ENCODE results near the gene VAMP2.

VAMP2 gene

GRCh38 chr17:8162233-8162996, at the start of gene VAMP2:
Gene VAMP2, minus strand, starts transcription at chr17:8162948. Its CDS starts 69 bp downstream, at chr17:8162879.
- Mint-ChIP-seq H3K27me3 (no peaks in the 10 kb centered on the region), H3K4me3 (peak within 1 kb of the TSS; percentile 85), H3K27ac (peak within 1 kb of the TSS; percentile 95), H3K36me3 (ENCODE audit: low read depth) (peaks cover 23% of the 10 kb centered on the region), H3K9me3 (no peaks in the 10 kb centered on the region), H3K4me1 (peaks cover 65% of the 10 kb centered on the region)
- DNase-seq (peak; percentile 84), ATAC-seq (peak; percentile 29)

- no peak for ATAC-seq
- Mint-ChIP-seq H3K36me3 (ENCODE audit: low read depth) (peaks cover 28% of the 10 kb centered on the region), H3K27ac (peak overlapping the region; percentile 98), H3K4me3 (peak overlapping the region; percentile 99), H3K27me3 (no peaks in the 10 kb centered on the region), H3K4me1 (peaks cover 24% of the 10 kb centered on the region), H3K9me3 (no peaks in the 10 kb centered on the region)
- DNase-seq, result no peak
Measured at GRCh38 chr17:8210761-8211458, 48.2 kb upstream of the VAMP2 start.

- Mint-ChIP-seq H3K9me3 (no peaks in the 10 kb centered on the region), H3K27me3 (no peaks in the 10 kb centered on the region), H3K36me3 (ENCODE audit: low read depth) (peaks cover 36% of the 10 kb centered on the region), H3K4me3 (peak within 1 kb of the TSS; percentile 99), H3K4me1 (peaks cover 24% of the 10 kb centered on the region), H3K27ac (peak within 1 kb of the TSS; percentile 98)
- DNase-seq (peak; percentile 93), ATAC-seq (peak; percentile 96)
Measured at GRCh38 chr17:8209907-8210760, 47.4 kb upstream of the VAMP2 start, which contains the start of gene AURKB. Gene AURKB, minus strand, starts transcription at chr17:8210575. Its CDS starts 351 bp downstream, at chr17:8210224.

GRCh38 chr17:8206536-8206935, 43.8 kb upstream of the VAMP2 start:
- H3K36me3 Mint-ChIP-seq (ENCODE audit: low read depth), result peaks cover 55% of the 10 kb centered on the region
- ATAC-seq, result no peak
- H3K27me3 Mint-ChIP-seq, result no peaks in the 10 kb centered on the region
- H3K9me3 Mint-ChIP-seq, result no peaks in the 10 kb centered on the region
- no peak overlapping the region for H3K4me3 Mint-ChIP-seq
- no peak overlapping the region for H3K27ac Mint-ChIP-seq
- DNase-seq, result no peak
- peaks cover 24% of the 10 kb centered on the region for H3K4me1 Mint-ChIP-seq

- ATAC-seq (no peak), DNase-seq (no peak)
- H3K36me3 Mint-ChIP-seq (ENCODE audit: low read depth), result peaks cover 59% of the 10 kb centered on the region
- H3K4me1 Mint-ChIP-seq, result peaks cover 20% of the 10 kb centered on the region
- H3K27me3 Mint-ChIP-seq, result peaks cover 2% of the 10 kb centered on the region
- no peaks in the 10 kb centered on the region for H3K9me3 Mint-ChIP-seq
- no peak overlapping the region for H3K4me3 Mint-ChIP-seq
- peak overlapping the region; percentile 59 for H3K27ac Mint-ChIP-seq
Measured at GRCh38 chr17:8204761-8205555, 42.2 kb upstream of the VAMP2 start.

- Mint-ChIP-seq H3K9me3 (no peaks in the 10 kb centered on the region), H3K4me1 (peaks cover 22% of the 10 kb centered on the region), H3K4me3 (no peak overlapping the region), H3K36me3 (ENCODE audit: low read depth) (no peaks in the 10 kb centered on the region), H3K27ac (no peak overlapping the region), H3K27me3 (no peaks in the 10 kb centered on the region)
- ATAC-seq, result peak; percentile 6
- peak; percentile 57 for DNase-seq
Measured at GRCh38 chr17:8192070-8192815, 29.5 kb upstream of the VAMP2 start.

GRCh38 chr17:8190506-8190905, 27.8 kb upstream of the VAMP2 start:
- Mint-ChIP-seq H3K27me3 (no peaks in the 10 kb centered on the region), H3K4me1 (peaks cover 14% of the 10 kb centered on the region), H3K27ac (peak overlapping the region; percentile 88)

GRCh38 chr17:8189711-8190477, 27.1 kb upstream of the VAMP2 start, which contains the start of gene BORCS6:
Gene BORCS6, minus strand, starts transcription at chr17:8190180. Its CDS starts 40 bp downstream, at chr17:8190140.
- Mint-ChIP-seq H3K4me3 (no peak within 1 kb of the TSS), H3K27me3 (no peaks in the 10 kb centered on the region), H3K27ac (peak within 1 kb of the TSS; percentile 88), H3K36me3 (ENCODE audit: low read depth) (no peaks in the 10 kb centered on the region), H3K9me3 (no peaks in the 10 kb centered on the region), H3K4me1 (peaks cover 14% of the 10 kb centered on the region)
- ATAC-seq (peak; percentile 45), DNase-seq (peak; percentile 93)

More at GRCh38 chr17:8190506-8190905, 27.8 kb upstream of the VAMP2 start:
- Mint-ChIP-seq H3K9me3 (no peaks in the 10 kb centered on the region), H3K36me3 (ENCODE audit: low read depth) (no peaks in the 10 kb centered on the region), H3K4me3 (no peak overlapping the region)
- no peak for ATAC-seq
- DNase-seq, result no peak

- Mint-ChIP-seq H3K9me3 (no peaks in the 10 kb centered on the region), H3K4me3 (no peak overlapping the region), H3K36me3 (ENCODE audit: low read depth) (no peaks in the 10 kb centered on the region), H3K27me3 (no peaks in the 10 kb centered on the region), H3K4me1 (peaks cover 17% of the 10 kb centered on the region), H3K27ac (no peak overlapping the region)
- no peak for ATAC-seq
- peak; percentile 34 for DNase-seq
Measured at GRCh38 chr17:8189041-8189710, 26.4 kb upstream of the VAMP2 start.

- Mint-ChIP-seq H3K9me3 (no peaks in the 10 kb centered on the region), H3K4me1 (peaks cover 17% of the 10 kb centered on the region), H3K4me3 (no peak overlapping the region), H3K27me3 (no peaks in the 10 kb centered on the region), H3K27ac (no peak overlapping the region), H3K36me3 (ENCODE audit: low read depth) (no peaks in the 10 kb centered on the region)
- no peak for ATAC-seq
- DNase-seq, result peak; percentile 26
Measured at GRCh38 chr17:8188263-8188839, 25.6 kb upstream of the VAMP2 start.

- peak; percentile 90 for DNase-seq
- H3K36me3 Mint-ChIP-seq (ENCODE audit: low read depth), result no peaks in the 10 kb centered on the region
Measured at GRCh38 chr17:8187517-8188262, 24.9 kb upstream of the VAMP2 start.

More at GRCh38 chr17:8187517-8188262, 24.9 kb upstream of the VAMP2 start:
- Mint-ChIP-seq H3K27me3 (no peaks in the 10 kb centered on the region), H3K4me1 (peaks cover 17% of the 10 kb centered on the region), H3K27ac (no peak overlapping the region), H3K9me3 (no peaks in the 10 kb centered on the region), H3K4me3 (no peak overlapping the region)
- peak; percentile 56 for ATAC-seq
